Stimulated activated CD4-positive, alpha-beta T cell treated with anti-CD3 and anti-CD28 coated beads, Interleukin-1b, Interleukin-23, amount 100 ng/mL, for 24 hours (primary cell): ENCODE measurements around the gene RB1.
"Not testable (repeated sequence)": the region's sequence is repeated elsewhere in the genome, so short reads cannot be mapped to it uniquely, and the experiment has no call there.

Source experiments
- DNase-seq, 4 experiments: peaks; one replicate each; pipeline ENCODE4 v3.0.0-alpha.2; 2020; ENCODE audit warnings: low read depth in 4 of 4, low spot score in 1 of 4

Gene RB1

DNA sequence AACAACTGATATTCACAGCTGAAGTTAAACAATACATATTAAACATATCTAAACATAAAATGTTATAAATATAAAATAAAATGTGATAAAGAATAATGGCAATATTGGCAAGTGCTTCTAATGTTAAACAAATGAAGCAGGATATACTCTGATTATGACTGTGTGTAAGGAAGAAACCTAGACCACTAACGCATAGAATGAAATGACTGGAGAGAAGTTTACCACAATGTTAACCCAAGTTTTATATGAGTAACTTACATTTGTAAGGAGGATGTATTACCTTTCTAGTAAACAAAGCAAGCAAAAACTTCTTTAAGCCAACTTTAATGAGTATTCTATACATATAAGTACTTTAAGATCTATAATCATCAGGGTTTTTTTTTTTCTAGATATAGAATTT, 43.0 kb downstream of the RB1 start:
- DNase-seq: no peak

DNA sequence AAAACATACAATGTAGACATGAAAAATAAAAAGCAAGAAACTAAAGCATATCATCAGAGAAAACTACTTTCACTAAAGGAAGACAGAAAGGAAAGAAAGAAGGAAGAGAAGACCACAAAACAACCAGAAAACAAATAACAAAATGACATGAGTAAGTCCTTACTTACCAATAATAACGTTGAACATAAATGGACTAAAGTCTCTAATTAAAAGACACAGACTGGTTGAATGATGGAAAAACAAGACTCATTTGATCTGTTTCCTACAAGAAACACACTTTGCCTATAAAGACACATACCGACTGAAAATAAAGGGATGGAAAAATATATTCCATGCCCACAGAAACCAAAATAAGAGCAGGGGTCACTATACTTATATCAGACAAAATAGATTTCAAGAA, 46.0 kb downstream of the RB1 start:
- no peak for DNase-seq

DNA sequence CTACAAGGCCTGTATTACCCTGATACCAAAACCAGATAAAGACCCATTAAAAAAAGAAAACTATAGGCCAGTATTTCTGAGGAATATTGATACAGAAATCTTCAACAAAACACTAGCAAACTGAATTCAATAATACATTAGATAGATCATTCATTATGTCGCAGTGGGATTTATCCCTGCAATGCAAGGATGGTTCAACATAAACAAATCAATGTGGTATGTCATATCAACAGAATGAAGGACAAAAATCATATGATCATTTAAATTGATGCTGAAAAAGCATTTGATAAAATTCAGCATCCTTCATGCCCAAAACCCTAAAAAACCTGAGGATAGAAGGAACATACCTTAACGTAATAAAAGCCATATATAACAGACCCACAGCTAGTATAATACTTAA, 50.0 kb downstream of the RB1 start:
- DNase-seq: no peak

DNA sequence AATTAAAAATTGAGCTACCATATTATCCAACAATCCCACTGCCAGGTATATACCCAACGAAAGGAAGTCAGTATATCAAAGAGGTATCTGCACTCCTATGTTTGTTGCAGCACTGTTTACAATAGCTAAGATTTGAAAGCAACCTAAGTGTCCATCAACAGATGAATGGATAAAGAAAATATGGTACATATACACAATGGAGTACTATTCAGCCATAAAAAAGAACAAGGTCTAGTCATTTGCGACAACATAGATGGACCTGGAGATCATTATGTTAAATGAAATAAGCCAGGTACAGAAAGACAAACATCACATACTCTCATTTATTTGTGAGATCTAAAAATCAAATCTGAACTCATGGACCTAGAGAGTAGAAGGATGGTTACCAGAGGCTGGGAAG, 52.0 kb downstream of the RB1 start:
- not testable (repeated sequence) for DNase-seq

DNA sequence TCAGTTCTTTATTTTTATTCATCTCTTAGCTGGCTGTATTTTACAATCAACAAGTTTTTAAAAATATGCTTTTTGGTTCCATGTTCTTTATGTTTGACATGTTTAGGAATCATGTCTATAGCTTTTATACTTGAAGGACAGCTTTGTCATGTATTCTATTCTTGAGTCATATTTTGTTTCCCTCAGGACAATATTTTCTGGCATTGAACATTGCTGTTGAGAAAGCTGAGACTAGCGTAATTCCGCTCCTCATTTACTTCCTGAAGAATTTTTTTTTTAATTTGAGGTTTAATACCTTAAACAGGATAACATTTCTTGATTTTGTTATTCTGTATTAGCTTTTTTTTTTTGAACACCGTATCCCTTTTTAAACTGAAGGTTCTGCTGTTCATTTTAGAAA, 53.2 kb downstream of the RB1 start:
- DNase-seq: no peak

DNA sequence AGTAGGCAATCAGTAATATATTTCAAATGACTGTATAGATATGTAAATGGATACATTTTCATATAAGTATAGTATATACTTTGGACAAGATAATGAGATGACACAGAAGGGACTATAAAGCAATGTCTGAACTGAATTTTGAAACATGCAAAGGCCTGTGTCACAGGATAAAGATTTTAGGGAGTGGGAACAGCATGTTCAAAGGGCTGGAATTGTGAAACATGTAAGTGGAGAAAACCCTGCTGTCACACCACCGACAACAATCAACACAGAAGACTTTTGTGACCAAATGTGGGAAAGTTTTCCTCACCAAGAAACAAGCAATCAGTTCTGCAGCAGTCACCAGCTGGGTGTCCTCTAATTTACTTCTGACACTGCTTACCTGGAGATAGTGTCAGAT, 66.4 kb downstream of the RB1 start:
- DNase-seq: no peak

DNA sequence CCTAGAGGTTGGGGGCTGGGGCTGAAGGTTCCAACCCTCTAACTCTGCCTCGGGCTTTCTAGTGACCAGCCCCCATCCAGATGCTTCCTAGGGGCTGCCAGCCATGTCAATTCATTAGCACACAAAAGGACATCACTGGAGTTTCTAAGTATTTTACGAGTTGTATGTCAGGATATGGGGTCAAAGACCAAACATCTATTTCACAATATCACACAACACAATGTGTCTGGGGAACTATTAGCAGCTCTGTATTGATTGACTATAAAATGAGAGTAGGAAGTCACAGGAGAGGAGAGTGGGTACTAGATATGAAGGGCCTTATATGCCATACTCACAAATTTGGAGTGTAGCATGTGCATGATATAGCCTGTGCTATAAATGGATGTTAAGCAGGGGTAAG, 67.3 kb downstream of the RB1 start:
- DNase-seq: no peak

DNA sequence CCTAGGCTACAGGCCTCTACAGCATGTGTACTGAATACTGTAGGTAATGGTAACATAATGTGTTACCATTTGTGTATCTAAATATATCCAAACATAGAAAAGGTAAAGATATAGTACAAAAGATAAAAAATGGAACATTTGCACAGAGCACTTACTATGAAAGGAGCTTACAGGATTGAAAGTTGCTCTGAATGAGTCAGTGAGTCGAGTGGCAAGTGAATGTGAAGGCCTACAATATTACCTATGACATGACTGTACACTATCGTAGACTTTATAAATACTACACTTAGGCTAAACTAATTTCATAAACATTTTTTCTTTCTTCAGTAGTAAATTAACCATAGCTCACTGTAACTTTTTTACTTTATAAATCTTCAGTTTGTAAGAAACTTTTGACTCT, 74.3 kb downstream of the RB1 start:
- DNase-seq: no peak

DNA sequence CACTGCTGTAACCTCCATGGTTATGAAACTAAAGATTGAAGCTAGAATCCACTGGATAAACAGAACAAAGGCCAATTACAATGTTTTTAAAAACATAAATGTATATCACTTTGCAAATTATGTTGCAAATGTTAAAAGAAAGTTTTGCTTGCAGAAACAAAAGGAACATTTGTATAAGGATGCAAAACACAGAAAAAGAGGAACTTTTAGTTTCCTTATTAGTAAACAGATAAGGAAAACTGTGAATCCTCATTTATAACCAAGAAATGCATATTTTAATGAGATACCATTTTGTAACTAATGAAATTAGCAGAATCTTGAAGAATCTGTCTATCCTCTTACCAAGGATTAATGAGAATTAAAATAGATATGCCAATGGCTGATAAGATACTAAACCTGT, 77.0 kb downstream of the RB1 start:
- DNase-seq: no peak

DNA sequence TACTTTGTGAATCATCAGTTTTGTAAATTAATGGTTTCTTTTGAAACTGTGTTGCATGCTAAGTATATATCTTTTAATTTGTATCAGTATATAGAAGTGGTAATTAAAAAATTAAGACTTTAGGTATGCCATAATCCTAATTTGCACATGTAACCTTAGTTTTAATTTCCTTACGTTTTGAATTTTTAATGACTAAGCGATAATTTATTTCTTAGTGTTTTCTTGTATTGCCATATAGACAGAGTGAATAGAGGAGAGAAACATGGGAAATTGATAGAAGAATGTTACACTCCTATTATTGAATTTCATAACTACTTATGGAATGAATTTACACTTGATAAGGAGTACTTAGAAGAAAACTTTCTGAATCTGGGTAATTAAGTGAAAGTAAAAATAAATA, 79.8 kb downstream of the RB1 start:
- no peak for DNase-seq

DNA sequence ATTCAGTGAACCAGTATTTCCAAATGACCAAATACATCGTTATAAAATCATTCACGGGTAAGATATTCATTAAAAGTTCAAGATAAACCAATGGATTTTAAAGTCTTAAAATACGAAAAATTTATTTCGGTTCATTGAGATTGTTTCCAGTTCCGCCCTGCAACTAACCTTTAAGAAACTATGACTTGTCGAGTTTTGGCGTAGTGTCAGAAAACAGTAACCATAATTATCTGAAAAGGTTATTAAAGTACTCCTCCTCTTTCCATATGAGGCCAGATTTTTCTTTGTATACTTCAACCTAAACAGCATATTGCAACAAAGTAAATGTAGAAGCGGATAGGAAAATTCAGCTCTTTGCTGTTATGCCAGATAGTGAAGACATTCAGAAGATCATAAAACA, 83.3 kb downstream of the RB1 start:
- no peak for DNase-seq

DNA sequence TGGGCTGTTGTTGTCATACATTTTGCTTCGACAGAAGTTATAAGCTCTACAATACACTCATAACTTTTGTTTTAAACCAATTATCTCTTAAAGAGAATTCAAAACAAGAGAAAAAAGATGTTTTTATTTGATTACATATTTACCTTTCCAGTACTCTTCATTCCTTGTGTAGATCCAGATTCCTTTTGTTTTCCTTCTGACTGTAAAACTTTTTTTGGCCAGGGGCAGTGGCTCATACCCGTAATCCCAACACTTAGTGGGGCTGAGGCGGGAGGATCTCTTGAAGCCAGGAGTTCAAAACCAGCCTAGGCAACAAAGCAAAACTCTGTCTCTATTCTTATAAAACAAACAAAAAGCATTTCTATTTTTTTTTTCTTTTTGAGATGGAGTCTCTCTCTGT, 87.7 kb downstream of the RB1 start:
- DNase-seq: no peak

DNA sequence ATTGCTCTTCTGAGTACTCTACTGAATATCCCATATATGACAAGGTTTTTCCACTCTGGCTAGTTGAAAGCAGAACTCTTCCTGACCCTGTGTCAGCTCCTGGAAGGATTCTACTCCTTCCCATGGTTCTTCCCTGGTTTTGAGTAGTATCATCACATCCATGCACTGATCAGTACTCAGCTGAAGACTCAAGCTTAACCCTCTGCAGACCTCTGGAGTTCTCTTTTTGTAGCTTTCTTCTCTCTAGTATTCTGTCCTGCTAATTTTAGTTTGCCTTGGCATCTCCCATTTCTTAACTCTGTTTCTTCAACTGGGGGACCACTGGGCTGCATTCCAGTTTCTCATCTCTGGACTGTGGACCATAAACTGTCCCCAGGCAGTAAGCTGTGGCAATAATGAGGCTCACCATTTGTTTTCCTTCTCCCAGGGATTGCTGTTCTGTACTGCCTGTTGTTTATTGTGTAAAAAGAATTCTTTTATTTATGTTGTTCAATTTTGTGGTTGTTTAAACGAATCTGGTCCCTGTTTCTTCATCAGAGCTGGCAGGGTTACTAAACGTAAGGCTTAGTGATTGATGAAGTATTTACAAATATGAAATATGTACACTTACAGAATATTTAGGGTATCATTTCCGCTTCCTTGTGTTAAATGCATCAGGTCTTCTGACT, 89.6 kb downstream of the RB1 start:
- no peak for DNase-seq

DNA sequence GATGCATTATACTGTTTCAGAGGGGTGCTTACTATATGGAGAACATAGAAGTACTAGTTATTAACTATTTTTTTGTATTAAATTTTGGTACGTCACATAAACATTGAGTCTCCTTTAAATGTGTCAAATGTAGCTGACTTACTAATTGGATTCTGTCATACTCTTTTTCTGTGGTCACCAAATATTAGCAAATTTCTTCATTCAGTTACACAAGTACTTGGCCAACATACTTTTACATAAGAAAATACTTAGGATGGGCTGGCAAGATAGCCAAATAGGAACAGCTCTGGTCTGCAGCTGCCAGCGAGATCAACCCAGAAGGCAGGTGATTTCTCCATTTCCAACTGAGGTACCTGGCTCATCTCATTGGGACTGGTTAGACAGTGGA, 90.1 kb downstream of the RB1 start:
- no peak for DNase-seq

DNA sequence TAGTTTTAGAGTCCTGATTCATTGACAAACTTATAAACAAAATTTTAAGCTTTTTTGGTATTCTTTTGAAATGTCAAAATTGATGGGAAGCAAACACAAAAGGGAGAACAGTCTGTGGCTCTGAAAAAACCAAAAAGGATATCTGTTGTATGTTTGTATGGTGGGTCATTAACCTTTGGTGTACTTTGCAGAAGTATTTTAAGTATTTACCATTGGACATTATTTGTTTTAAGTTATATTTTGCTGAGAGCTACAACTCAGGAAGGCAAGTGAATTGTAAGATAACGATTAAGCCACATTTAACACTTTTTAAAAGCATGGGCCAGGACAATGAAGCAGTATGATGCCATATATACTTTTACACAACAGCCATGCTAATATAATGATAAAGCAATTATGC, 94.2 kb downstream of the RB1 start:
- DNase-seq: no peak

DNA sequence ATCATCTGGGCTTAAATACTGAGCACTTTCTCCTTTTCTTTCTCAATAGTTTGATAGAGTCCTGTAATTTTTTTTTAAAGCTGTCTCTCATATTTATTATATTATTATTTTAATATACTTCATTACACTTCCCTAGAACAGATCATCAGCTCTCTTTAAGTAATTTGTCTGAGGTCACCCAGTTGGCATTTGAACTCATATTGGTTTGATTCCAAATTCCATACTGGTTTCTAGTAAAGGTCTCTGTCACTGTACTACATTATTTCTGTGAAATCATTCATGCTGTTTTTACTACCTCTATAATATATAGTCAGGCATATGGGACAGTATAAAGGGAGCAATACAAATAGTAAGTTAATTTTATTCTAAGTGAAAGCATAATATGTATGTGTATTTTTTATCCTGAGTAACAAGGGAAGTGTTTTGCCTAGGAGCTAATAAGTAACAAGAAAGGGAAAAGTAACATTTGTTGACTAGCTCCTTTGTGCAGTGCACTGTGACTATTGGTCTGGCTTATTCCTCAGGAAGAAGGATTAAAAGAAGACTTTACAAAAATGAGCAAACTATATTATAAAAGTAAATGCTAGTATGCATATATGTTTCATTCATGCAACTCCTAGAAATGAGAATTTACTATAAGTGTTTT, 95.0 kb downstream of the RB1 start:
- no peak for DNase-seq

DNA sequence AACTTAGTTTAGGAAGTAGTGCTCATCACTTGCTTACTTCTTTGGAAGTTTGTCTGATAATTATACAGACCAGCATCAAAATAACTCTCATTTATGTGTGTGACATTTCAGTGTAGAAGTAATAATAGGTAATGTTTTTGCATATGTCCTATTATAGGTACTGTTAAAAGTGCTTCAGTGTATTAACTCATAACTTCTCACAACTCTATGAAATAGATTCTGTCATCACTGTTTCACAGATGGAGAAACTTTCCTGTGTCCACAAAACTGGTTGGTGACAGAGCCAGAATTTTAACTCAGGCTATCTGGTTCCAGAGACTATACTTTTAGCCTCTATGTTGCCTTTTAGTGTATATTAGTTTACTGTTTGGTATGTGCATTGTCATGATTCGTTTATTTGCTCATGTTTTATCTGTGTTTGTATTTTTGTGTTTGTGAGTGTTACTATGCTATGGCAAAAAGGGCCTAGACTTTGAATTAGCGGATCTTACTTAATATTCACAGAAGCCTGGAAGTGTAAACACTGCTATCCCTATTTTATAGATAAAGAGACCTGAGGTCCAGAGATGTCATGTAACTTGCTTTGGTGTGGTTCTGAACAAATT, 96.6 kb downstream of the RB1 start:
- DNase-seq: no peak

DNA sequence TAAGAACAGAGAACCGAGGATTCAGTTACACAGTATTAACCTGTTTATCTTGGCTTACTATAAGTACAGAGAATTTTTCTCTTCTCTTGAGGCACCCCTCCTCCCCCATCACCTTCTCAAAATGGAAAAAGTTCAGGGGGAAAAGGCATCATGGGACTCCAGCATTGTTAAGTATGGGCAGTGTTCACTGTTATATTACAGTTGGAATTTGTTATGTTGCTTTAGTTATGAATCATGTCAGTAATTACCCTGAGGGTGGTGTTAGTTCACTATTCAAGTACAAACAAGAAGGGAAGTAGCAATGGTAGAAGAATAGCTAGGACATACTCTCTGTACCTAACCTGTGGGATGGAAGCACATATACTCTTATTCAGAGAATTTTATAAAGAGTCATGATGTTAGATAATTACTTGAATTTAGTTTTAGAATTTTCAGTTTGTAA, 97.3 kb downstream of the RB1 start:
- DNase-seq: no peak

DNA sequence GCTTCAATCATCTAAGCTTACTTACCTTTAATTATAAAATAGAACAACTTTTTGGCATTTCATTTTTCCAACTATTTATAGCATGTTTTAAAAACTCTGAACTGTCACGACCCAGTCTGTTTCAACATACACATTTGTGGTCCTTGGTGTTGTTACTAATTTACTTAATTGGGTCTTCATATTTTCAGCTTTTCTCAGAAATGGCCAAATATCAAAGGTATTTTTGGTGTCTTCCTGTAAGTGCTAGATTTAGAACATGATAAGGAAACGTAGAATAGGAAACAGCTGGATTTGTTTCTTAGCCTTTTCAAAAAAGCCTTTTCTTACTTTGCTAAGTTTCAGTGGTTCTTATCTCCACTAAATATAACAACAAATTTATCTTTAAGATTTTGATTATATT, 97.9 kb downstream of the RB1 start:
- DNase-seq: no peak

DNA sequence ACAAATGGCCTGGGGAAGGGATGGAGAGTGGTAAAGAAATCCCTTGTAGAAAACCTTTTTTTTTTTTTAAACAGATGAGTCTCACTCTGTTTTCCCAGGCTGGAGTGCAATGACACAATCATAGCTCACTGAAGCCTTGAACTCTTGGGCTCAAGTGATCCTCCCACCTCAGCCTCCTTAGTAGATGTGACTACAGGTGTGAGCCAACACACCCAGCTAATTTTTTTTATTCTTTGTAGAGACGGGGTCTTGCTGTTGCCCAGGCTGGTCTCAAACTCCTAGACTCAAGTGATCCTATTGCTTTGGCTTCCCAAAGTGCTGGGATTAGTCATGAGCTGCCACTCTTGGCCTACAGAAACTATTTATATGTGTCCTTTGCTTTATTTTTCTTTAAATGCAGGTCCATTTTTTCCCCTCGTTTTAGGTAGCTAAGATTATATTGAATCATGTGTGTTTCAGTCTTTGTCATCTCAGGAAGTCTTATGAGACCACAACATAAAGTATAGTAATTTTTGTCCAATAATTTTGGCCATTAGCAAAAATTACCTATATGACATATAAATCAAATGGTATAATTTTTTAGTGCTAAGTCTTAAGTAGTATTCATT, 98.9 kb downstream of the RB1 start:
- DNase-seq: no peak

DNA sequence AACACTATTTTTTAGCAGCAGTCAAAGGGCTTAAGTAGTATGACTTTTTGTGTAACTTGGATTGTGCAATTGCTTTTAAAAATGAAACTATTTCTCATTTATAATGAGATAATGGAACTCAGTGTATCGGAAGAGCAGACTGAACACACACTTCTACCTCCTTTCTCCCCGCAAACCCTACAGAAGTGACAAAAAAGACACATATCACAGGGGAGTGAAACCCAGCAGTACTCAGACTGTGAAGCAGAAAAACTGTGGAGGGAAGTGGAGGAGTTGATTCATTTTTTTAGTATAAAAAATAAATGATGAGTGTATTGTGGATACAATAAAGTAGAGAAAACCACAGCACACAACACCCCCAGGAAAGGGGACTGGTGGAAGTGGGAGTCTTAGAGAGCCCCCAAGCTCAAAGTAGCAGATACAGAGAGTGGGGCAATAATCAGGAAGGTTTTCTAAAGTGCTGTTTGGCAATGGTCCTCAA, 99.6 kb downstream of the RB1 start:
- DNase-seq: peak in 2 of 4 experiments; percentile 16 to 23

DNA sequence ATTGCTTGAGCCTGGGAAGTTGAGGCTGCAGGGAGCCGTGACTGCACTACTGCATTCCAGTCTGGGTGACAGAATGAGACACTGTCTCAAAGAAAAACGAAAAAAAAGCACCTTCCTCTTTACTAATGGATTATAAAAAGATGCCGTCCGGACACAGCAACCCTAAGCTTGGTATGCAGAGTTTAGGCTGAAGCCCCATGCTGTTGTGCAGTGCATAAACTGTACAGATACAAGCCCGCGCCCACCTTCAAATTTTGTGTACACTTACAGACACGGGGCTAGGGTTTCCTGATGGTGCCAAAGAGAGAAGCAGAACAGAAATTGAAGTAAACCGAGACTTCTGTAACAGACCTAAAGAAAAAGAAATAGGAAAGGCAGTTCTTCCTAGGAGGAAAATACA, 100.4 kb downstream of the RB1 start:
- DNase-seq: no peak
